HepG2 (cell line): ENCODE data around the gene FHIT. TPM values are rescaled to one million over a fixed set of nuclear protein-coding genes. Genes with fewer than 3 reads are reported as not detected.

Source experiments
- ATAC-seq: fragments of 200-7000 bp; cut with Tn5 transposase; 3 replicates; pipeline ENCODE4 v1.9.1; 2020; ENCODE audit warnings: mild to moderate bottlenecking, moderate library complexity
- BruUV-seq: library from RNA; stranded (reverse); fragments of 400-500 nt; replicated peaks from 2 replicates; lab custom pipeline; 2021; lab: Mats Ljungman, UMichigan
- CTCF ChIA-PET: fragments of 300-600 bp; formaldehyde crosslinking; extraction: SDS; loops from one replicate; lab custom pipeline; 2021; ENCODE audit warnings: low total read pairs, inconsistent platforms, low intra/inter-chr PET ratio; lab: Yijun Ruan, JAX
- POLR2A ChIA-PET: fragments of 350-600 bp; sonication (Branson Sonifier 250); formaldehyde crosslinking; loops from one replicate; lab custom pipeline; 2020; ENCODE audit warnings: antibody characterized with exemption, inconsistent platforms; lab: Yijun Ruan, JAX
- DNase-seq: peaks from one replicate; pipeline ENCODE4 v3.0.0-alpha.2; 2015; ENCODE audit warnings: low spot score
- FAIRE-seq: peaks from 3 replicates; lab custom pipeline; 2011; peaks lifted over from hg19 to GRCh38; lab: Jason Lieb, UNC
- H2AFZ ChIP-seq: one replicate; pipeline ENCODE4 v1.6.1; 2011; ENCODE audit warnings: low read length, inconsistent platforms
- H3K27ac ChIP-seq: fragments of 300-600 bp; 3 replicates; pipeline ENCODE4 v1.8.0; 2011; ENCODE audit warnings: mixed run types, mild to moderate bottlenecking, mixed read lengths, low read length, inconsistent platforms; ENCODE audit not compliant: insufficient read depth; ENCODE audit errors: extremely low read length
- H3K27me3 ChIP-seq, 2 experiments: fragments of 200-600 bp in 1 of 2; 2 replicates in 1 of 2; 3 replicates in 1 of 2; pipeline versions ENCODE4 v1.6.0 to v1.8.0; 2011; ENCODE audit warnings: low read length in 2 of 2, mild to moderate bottlenecking in 2 of 2, moderate library complexity in 2 of 2, inconsistent platforms in 1 of 2; ENCODE audit not compliant: insufficient read depth in 2 of 2, control insufficient read depth in 1 of 2
- H3K36me3 ChIP-seq, 2 experiments: fragments of 200-600 bp in 1 of 2; replicated peaks in 1 of 2; 2 replicates in 1 of 2; 3 replicates in 1 of 2; pipeline versions ENCODE4 v1.5.1 to v1.8.0; 2011; ENCODE audit warnings: low read length in 2 of 2, inconsistent platforms in 1 of 2; ENCODE audit not compliant: insufficient read depth in 2 of 2, control insufficient read depth in 1 of 2
- H3K4me1 ChIP-seq: 2 replicates; pipeline ENCODE4 v1.5.1; 2012; ENCODE audit warnings: low read length, inconsistent platforms; ENCODE audit not compliant: insufficient read depth
- H3K4me2 ChIP-seq: 2 replicates; pipeline ENCODE4 v1.6.0; 2011; ENCODE audit warnings: low read depth, low read length, inconsistent platforms
- H3K4me3 ChIP-seq, 3 experiments: fragments of 200-600 bp in 1 of 3; sonication (generic), shearing (Covaris generic) in 1 of 3; replicated peaks in 1 of 3; 2 replicates each; pipeline ENCODE4 v1.5.1; 2011 to 2016; ENCODE audit warnings: low read length in 3 of 3, inconsistent platforms in 2 of 3, low read depth in 2 of 3, mild to moderate bottlenecking in 2 of 3, control low read depth in 1 of 3, mixed read lengths in 1 of 3; ENCODE audit not compliant: insufficient read depth in 1 of 3
- H3K79me2 ChIP-seq: one replicate; pipeline ENCODE4 v1.6.1; 2011; ENCODE audit warnings: low read length, inconsistent platforms; ENCODE audit not compliant: insufficient read depth
- H3K9ac ChIP-seq: 2 replicates; pipeline ENCODE4 v1.6.0; 2011; ENCODE audit warnings: mild to moderate bottlenecking, low read depth, low read length, inconsistent platforms; ENCODE audit not compliant: insufficient read depth
- H3K9me3 ChIP-seq: 2 replicates; pipeline ENCODE4 v1.5.1; 2012; ENCODE audit warnings: mild to moderate bottlenecking, low read length
- H4K20me1 ChIP-seq: 2 replicates; pipeline ENCODE4 v1.6.0; 2011; ENCODE audit warnings: inconsistent platforms, mild to moderate bottlenecking, low read length, moderate library complexity; ENCODE audit not compliant: insufficient read depth
- CCDC6 ChIP-seq: sonication (generic); formaldehyde crosslinking; IDR thresholded peaks from 2 replicates; pipeline ENCODE4 v1.8.1; 2022; ENCODE audit warnings: mild to moderate bottlenecking, missing genetic modification reagents, moderate library complexity
- KAT2B ChIP-seq: fragments of 150-350 bp; IDR thresholded peaks from 2 replicates; pipeline ENCODE4 v1.6.1; 2014; ENCODE audit warnings: low read depth, low read length, borderline replicate concordance
- NCOR1 ChIP-seq: fragments of 200-600 bp; sonication (generic); IDR thresholded peaks from 2 replicates; pipeline ENCODE4 v1.7.0; 2017; ENCODE audit warnings: antibody characterized with exemption, low read length, borderline replicate concordance
- PAWR ChIP-seq: sonication (generic); formaldehyde crosslinking; IDR thresholded peaks from 2 replicates; pipeline ENCODE4 v1.4.0; 2020; ENCODE audit warnings: missing genetic modification reagents, mild to moderate bottlenecking, borderline replicate concordance
- TEF ChIP-seq: sonication (generic); formaldehyde crosslinking; IDR thresholded peaks from 2 replicates; pipeline ENCODE4 v1.5.0; 2020; ENCODE audit warnings: missing genetic modification reagents
- ZNF407 ChIP-seq: sonication (generic); formaldehyde crosslinking; IDR thresholded peaks from one replicate; pipeline ENCODE4 v1.5.1; 2020; ENCODE audit warnings: mild to moderate bottlenecking, missing genetic modification reagents; ENCODE audit errors: not compliant biosample characterization
- ZNF607 ChIP-seq: sonication (generic); formaldehyde crosslinking; IDR thresholded peaks from 2 replicates; pipeline ENCODE4 v1.5.1; 2020; ENCODE audit warnings: missing genetic modification reagents, mild to moderate bottlenecking, borderline replicate concordance
- WGBS: methylation state at CpG from one replicate; pipeline ENCODE4 v1.1.6; 2017; ENCODE audit warnings: low lambda C conversion rate; 5-methylcytosine and 5-hydroxymethylcytosine counted together
- in situ Hi-C: cut with HindIII; loops from 2 replicates; pipeline ENCODE4 v1.10.0; 2017; ENCODE audit warnings: low pct_unique_long_range_greater_than_20kb; ENCODE audit not compliant: extremely low pct_ligation_motif_present
- intact Hi-C: fragments of 100-400 bp; cut with micrococcal nuclease; formaldehyde crosslinking; loops from one replicate; pipeline ENCODE4 v1.10.0; 2022; ENCODE audit not compliant: unreplicated experiment
- polyA plus RNA-seq, 8 experiments: library from polyadenylated mRNA; depleted of rRNA in 3 of 8; stranded (reverse) in 7 of 8; unstranded in 1 of 8; fragments of >200 nt; fragmentation: Illumina TruSeq in 4 of 8; extraction: Trizol in 4 of 8; gene quantifications; 2 replicates each; pipeline versions ENCODE4 v1.2.1 to v1.2.3, GENCODE V29; 2011 to 2016; ENCODE audit warnings: low read depth in 4 of 8, missing spikeins in 1 of 8, mixed read lengths in 1 of 8; ENCODE audit not compliant: insufficient read depth in 1 of 8
- total RNA-seq, 5 experiments: library from RNA; depleted of rRNA; stranded (reverse); fragments of >200 nt; fragmentation: Illumina TruSeq; extraction: Trizol; gene quantifications; 2 replicates each; pipeline ENCODE4 v1.2.3, GENCODE V29; 2016; ENCODE audit warnings: low read depth in 1 of 5

The FHIT gene
- total and polyA plus RNA-seq, 2 of the 13 experiments (the other 11 are each of a cell fraction or from before 2014, with no cell fraction given), result 4.0 to 4.6 TPM

GRCh38 chr3:59812237-59813147, 1438.8 kb downstream of the FHIT start:
- FAIRE-seq, result no peak

More at GRCh38 chr3:59812237-59813147, 1438.8 kb downstream of the FHIT start:
- BruUV-seq, result no TSS peak
- TF ChIP-seq PAWR (CRISPR knock-in tag), result no peak
- TF ChIP-seq KAT2B, result no peak
- no peak for TF ChIP-seq TEF
- TF ChIP-seq NCOR1, result no peak
- TF ChIP-seq CCDC6 (CRISPR knock-in tag), result no peak
- no peak for TF ChIP-seq ZNF607
- TF ChIP-seq ZNF407, result no peak
- no peaks in the 10 kb centered on the region for H3K79me2 ChIP-seq
- in situ Hi-C loops, result no loop called here
- ChIA-PET POLR2A (no interaction called here), CTCF (no interaction called here)
- no peaks in the 10 kb centered on the region for H3K27me3 ChIP-seq
- H3K27ac ChIP-seq, result no peak overlapping the region
- H3K4me3 ChIP-seq, result no peak overlapping the region
- H3K9ac ChIP-seq, result no peak overlapping the region
- DNase-seq (no peak), ATAC-seq (no peak)
- 38% methylated on average over 11 of the region's 11 CpGs for WGBS
- H4K20me1 ChIP-seq, result no peaks in the 10 kb centered on the region
- no peak overlapping the region for H3K4me2 ChIP-seq
- intact Hi-C loops, result no loop called here
- H3K36me3 ChIP-seq, result no peaks in the 10 kb centered on the region
- H3K9me3 ChIP-seq, result no peaks in the 10 kb centered on the region
- H3K4me1 ChIP-seq, result peaks cover 4% of the 10 kb centered on the region; the same call in 1 of the 2 replicates
- no peak overlapping the region for H2AFZ ChIP-seq
